Fibroblast of mammary gland (primary cell): ENCODE data around the gene PREP.

Experiments used
- DNase-seq: peaks from one replicate; pipeline ENCODE4 v3.0.0-alpha.2; 2010; ENCODE audit warnings: low read depth
- H3K4me3 ChIP-seq: 2 replicates; pipeline ENCODE4 v1.5.1; 2011; ENCODE audit warnings: low read depth, mild to moderate bottlenecking, low read length, moderate library complexity; ENCODE audit not compliant: control insufficient read depth
- CTCF ChIP-seq: conservative IDR thresholded peaks from 2 replicates; pipeline ENCODE4 v1.5.1; 2011; ENCODE audit warnings: low read depth, low read length, inconsistent platforms; ENCODE audit not compliant: control insufficient read depth, insufficient read depth

Gene PREP

GRCh38 chr6:105305521-105305920 is 97.4 kb downstream of the PREP start:
- no peak for DNase-seq
- no peak overlapping the region for H3K4me3 ChIP-seq

GRCh38 chr6:105304825-105305224 is 98.1 kb downstream of the PREP start:
- TF ChIP-seq CTCF: no peak
- no peak overlapping the region for H3K4me3 ChIP-seq
- DNase-seq: no peak

More at GRCh38 chr6:105305521-105305920, 97.4 kb downstream of the PREP start:
- TF ChIP-seq CTCF: no peak

- no peak for DNase-seq
- no peak for TF ChIP-seq CTCF
- H3K4me3 ChIP-seq: no peak overlapping the region
These were observed 98.5 kb downstream of the PREP start for GRCh38 chr6:105304366-105304765.

- DNase-seq: no peak
- no peak overlapping the region for H3K4me3 ChIP-seq
- no peak for TF ChIP-seq CTCF
These were observed 100.2 kb downstream of the PREP start for GRCh38 chr6:105302617-105303128.

- DNase-seq: no peak
- TF ChIP-seq CTCF: no peak
- H3K4me3 ChIP-seq: no peak overlapping the region
These were observed 100.9 kb downstream of the PREP start for GRCh38 chr6:105301756-105302616.

- no peak for TF ChIP-seq CTCF
- H3K4me3 ChIP-seq: no peak overlapping the region
- no peak for DNase-seq
These were observed 101.8 kb downstream of the PREP start for GRCh38 chr6:105301072-105301503.

GRCh38 chr6:105300090-105300489 is 102.8 kb downstream of the PREP start:
- no peak overlapping the region for H3K4me3 ChIP-seq
- DNase-seq: peak; percentile 10
- TF ChIP-seq CTCF: no peak
